SK-N-SH (cell line): ENCODE measurements around the gene ADAMTS6. TPM values are rescaled to one million over a fixed set of nuclear protein-coding genes. Genes with fewer than 3 reads are reported as not detected.

ENCODE experiments used
- CTCF ChIA-PET: fragments of 300-600, 350-600 bp; formaldehyde crosslinking; extraction: SDS; loops from one replicate; lab custom pipeline; 2021; lab: Yijun Ruan, JAX
- POLR2A ChIA-PET: fragments of 350-600 bp; sonication (Branson Sonifier 250); formaldehyde crosslinking; extraction: SDS; loops from one replicate; lab custom pipeline; 2020; ENCODE audit warnings: antibody characterized with exemption, inconsistent platforms; lab: Yijun Ruan, JAX
- DNase-seq: peaks from one replicate; pipeline ENCODE4 v3.0.0; 2012
- H2AFZ ChIP-seq: fragments of 200-600 bp; sonication (generic); 2 replicates; pipeline ENCODE4 v1.8.1; 2016; ENCODE audit warnings: antibody characterized with exemption, mild to moderate bottlenecking, low read depth
- H3F3A ChIP-seq: fragments of 200-600 bp; sonication (generic); replicated peaks from 2 replicates; pipeline ENCODE3; 2016; ENCODE audit warnings: antibody characterized with exemption, mild to moderate bottlenecking; ENCODE audit not compliant: insufficient read depth
- H3K27ac ChIP-seq, 2 experiments: fragments of 200-500 bp in 1 of 2; fragments of 200-600 bp in 1 of 2; sonication (Bioruptor generic) in 1 of 2; sonication (generic), shearing (Covaris generic) in 1 of 2; 2 replicates each; pipeline versions ENCODE4 v1.5.1 to v1.6.1; 2014 to 2016; ENCODE audit warnings: low read depth in 2 of 2, inconsistent platforms in 1 of 2, low read length in 1 of 2, mild to moderate bottlenecking in 1 of 2, mixed read lengths in 1 of 2
- H3K27me3 ChIP-seq: fragments of 200-600 bp; sonication (generic), shearing (Covaris generic); 2 replicates; pipeline ENCODE4 v1.6.1; 2016; ENCODE audit warnings: mixed run types; ENCODE audit not compliant: insufficient read depth
- H3K36me3 ChIP-seq, 2 experiments: fragments of 200-500 bp in 1 of 2; fragments of 200-600 bp in 1 of 2; sonication (Bioruptor generic) in 1 of 2; sonication (generic) in 1 of 2; replicated peaks in 1 of 2; 2 replicates each; pipeline versions ENCODE3 to v1.5.1; 2014 to 2016; ENCODE audit warnings: low read length in 1 of 2, mild to moderate bottlenecking in 1 of 2; ENCODE audit not compliant: insufficient read depth in 2 of 2, control insufficient read depth in 1 of 2
- H3K4me1 ChIP-seq, 2 experiments: fragments of 200-500 bp in 1 of 2; fragments of 200-600 bp in 1 of 2; sonication (Bioruptor generic) in 1 of 2; sonication (generic), shearing (Covaris generic) in 1 of 2; 2 replicates each; pipeline versions ENCODE4 v1.5.1 to v1.6.1; 2014 to 2016; ENCODE audit warnings: low read depth in 1 of 2, low read length in 1 of 2, mixed run types in 1 of 2; ENCODE audit not compliant: insufficient read depth in 2 of 2, control insufficient read depth in 1 of 2
- H3K4me2 ChIP-seq: fragments of 200-600 bp; sonication (generic), shearing (Covaris generic); 2 replicates; pipeline ENCODE4 v1.6.1; 2017; ENCODE audit warnings: mixed run types
- H3K4me3 ChIP-seq, 2 experiments: fragments of 200-500 bp in 1 of 2; fragments of 200-600 bp in 1 of 2; sonication (Bioruptor generic) in 1 of 2; sonication (generic), shearing (Covaris generic) in 1 of 2; 2 replicates each; pipeline versions ENCODE4 v1.5.1 to v1.8.1; 2014 to 2016; ENCODE audit warnings: low read depth in 2 of 2, inconsistent platforms in 1 of 2, low read length in 1 of 2, mild to moderate bottlenecking in 1 of 2, mixed read lengths in 1 of 2, moderate library complexity in 1 of 2
- H3K79me2 ChIP-seq: fragments of 200-600 bp; sonication (generic); 2 replicates; pipeline ENCODE4 v1.8.1; 2017; ENCODE audit warnings: mild to moderate bottlenecking; ENCODE audit not compliant: insufficient read depth
- H3K9ac ChIP-seq: fragments of 200-600 bp; sonication (generic); 2 replicates; pipeline ENCODE4 v1.6.1; 2017; ENCODE audit warnings: mixed run types
- H3K9me2 ChIP-seq: fragments of 200-600 bp; sonication (generic); 2 replicates; pipeline ENCODE4 v1.6.1; 2017; ENCODE audit warnings: mixed run types
- H3K9me3 ChIP-seq: fragments of 200-600 bp; sonication (generic); 2 replicates; pipeline ENCODE4 v1.6.1; 2017; ENCODE audit warnings: mixed run types, mild to moderate bottlenecking, moderate library complexity
- H4K20me1 ChIP-seq: fragments of 200-600 bp; sonication (generic); 2 replicates; pipeline ENCODE4 v1.6.1; 2017; ENCODE audit warnings: mild to moderate bottlenecking, mixed run types; ENCODE audit not compliant: insufficient read depth
- CHD2 ChIP-seq: fragments of 150-350 bp; IDR thresholded peaks from 2 replicates; pipeline ENCODE4 v1.6.1; 2018; ENCODE audit warnings: low read length; ENCODE audit not compliant: partially characterized antibody
- EP300 ChIP-seq, 2 experiments: IDR thresholded peaks; 2 replicates each; pipeline versions ENCODE4 v1.4.0 to v1.6.1; 2012; ENCODE audit warnings: borderline replicate concordance in 1 of 2, low read depth in 1 of 2, low read length in 1 of 2
- FOXM1 ChIP-seq: IDR thresholded peaks from 2 replicates; pipeline ENCODE4 v1.4.0; 2012; ENCODE audit warnings: low read depth, mild to moderate bottlenecking
- GABPA ChIP-seq: IDR thresholded peaks from 2 replicates; pipeline ENCODE4 v1.4.0; 2012; ENCODE audit warnings: low read depth, mild to moderate bottlenecking
- MEF2A ChIP-seq: IDR thresholded peaks from 2 replicates; pipeline ENCODE4 v1.4.0; 2012; ENCODE audit warnings: low read depth, borderline replicate concordance
- NFIC ChIP-seq: IDR thresholded peaks from 2 replicates; pipeline ENCODE4 v1.4.0; 2012; ENCODE audit warnings: borderline replicate concordance
- NRF1 ChIP-seq: IDR thresholded peaks from 2 replicates; pipeline ENCODE4 v1.6.1; 2012; ENCODE audit warnings: low read depth, mild to moderate bottlenecking, low read length
- RCOR1 ChIP-seq: fragments of 150-350 bp; IDR thresholded peaks from 2 replicates; pipeline ENCODE4 v1.6.1; 2017; ENCODE audit warnings: antibody characterized with exemption, low read length
- RFX5 ChIP-seq: IDR thresholded peaks from 2 replicates; pipeline ENCODE4 v1.6.1; 2012; ENCODE audit warnings: mild to moderate bottlenecking, improper control_type of control experiment, low read length
- RXRA ChIP-seq: IDR thresholded peaks from 2 replicates; pipeline ENCODE4 v1.4.0; 2012; ENCODE audit warnings: low read depth, mild to moderate bottlenecking, borderline replicate concordance
- TAF1 ChIP-seq: IDR thresholded peaks from 2 replicates; pipeline ENCODE4 v1.6.1; 2012; ENCODE audit warnings: low read depth, mild to moderate bottlenecking, low read length, moderate library complexity, borderline replicate concordance
- TEAD4 ChIP-seq: IDR thresholded peaks from 2 replicates; pipeline ENCODE4 v1.4.0; 2012; ENCODE audit warnings: mild to moderate bottlenecking, borderline replicate concordance; ENCODE audit not compliant: insufficient read depth
- WGBS: methylation state at CpG from one replicate; pipeline ENCODE4 v1.1.6; 2017; ENCODE audit warnings: low lambda C conversion rate; 5-methylcytosine and 5-hydroxymethylcytosine counted together
- polyA plus RNA-seq, 3 experiments: library from polyadenylated mRNA; depleted of rRNA; stranded (reverse); fragments of >200 nt; gene quantifications; 2 replicates each; pipeline ENCODE4 v1.2.3, GENCODE V29; 2012
- TF ChIP-seq, protein P1 (sequence below): IDR thresholded peaks from 2 replicates; pipeline ENCODE4 v1.4.0; 2012; ENCODE audit warnings: low read depth, borderline replicate concordance
- TF ChIP-seq, protein P2 (sequence below): IDR thresholded peaks from 2 replicates; pipeline ENCODE4 v1.4.0; 2012; ENCODE audit warnings: low read depth
- TF ChIP-seq, protein P3 (sequence below): fragments of 150-350 bp; IDR thresholded peaks from 2 replicates; pipeline ENCODE4 v1.6.1; 2017; ENCODE audit warnings: antibody characterized with exemption, low read length, low read depth, borderline replicate concordance

The ADAMTS6 gene
- polyA plus RNA-seq, 1 of the 3 experiments (the other 2 are of a cell fraction): 15.0 TPM

DNA sequence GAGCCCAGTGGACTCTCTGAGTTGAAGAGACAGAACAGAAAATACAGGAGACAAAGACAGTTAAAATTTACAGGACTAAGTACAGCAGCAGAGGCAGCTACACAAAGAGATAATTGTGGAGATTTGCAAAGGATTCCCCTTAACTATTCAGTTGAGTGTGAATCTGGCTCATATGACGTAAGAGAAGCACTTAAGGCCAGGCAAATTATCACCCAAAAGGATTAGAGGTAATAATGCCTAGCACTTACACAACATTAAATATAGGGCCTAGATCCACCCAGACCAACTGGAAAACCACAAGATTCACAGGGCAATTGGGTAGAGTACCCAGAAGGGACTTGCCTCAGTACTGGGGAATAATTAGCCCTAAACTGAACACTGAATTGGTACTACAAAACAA, 41.3 kb downstream of the ADAMTS6 start:
- 100% methylated on average over 1 of the region's 1 CpG for WGBS
- H3F3A ChIP-seq: peaks cover 16% of the 10 kb centered on the region
- TF ChIP-seq FOXM1 (no peak), MEF2A (no peak), NRF1 (no peak), RFX5 (no peak), NFIC (no peak), RXRA (no peak), GABPA (no peak)
- TF ChIP-seq, protein P1, sequence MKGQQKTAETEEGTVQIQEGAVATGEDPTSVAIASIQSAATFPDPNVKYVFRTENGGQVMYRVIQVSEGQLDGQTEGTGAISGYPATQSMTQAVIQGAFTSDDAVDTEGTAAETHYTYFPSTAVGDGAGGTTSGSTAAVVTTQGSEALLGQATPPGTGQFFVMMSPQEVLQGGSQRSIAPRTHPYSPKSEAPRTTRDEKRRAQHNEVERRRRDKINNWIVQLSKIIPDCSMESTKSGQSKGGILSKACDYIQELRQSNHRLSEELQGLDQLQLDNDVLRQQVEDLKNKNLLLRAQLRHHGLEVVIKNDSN: no peak
- TF ChIP-seq, protein P2, sequence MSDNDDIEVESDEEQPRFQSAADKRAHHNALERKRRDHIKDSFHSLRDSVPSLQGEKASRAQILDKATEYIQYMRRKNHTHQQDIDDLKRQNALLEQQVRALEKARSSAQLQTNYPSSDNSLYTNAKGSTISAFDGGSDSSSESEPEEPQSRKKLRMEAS: no peak
- TF ChIP-seq, protein P3, sequence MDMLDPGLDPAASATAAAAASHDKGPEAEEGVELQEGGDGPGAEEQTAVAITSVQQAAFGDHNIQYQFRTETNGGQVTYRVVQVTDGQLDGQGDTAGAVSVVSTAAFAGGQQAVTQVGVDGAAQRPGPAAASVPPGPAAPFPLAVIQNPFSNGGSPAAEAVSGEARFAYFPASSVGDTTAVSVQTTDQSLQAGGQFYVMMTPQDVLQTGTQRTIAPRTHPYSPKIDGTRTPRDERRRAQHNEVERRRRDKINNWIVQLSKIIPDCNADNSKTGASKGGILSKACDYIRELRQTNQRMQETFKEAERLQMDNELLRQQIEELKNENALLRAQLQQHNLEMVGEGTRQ: no peak
- no peaks in the 10 kb centered on the region for H3K4me1 ChIP-seq
- DNase-seq: no peak
- no peaks in the 10 kb centered on the region for H3K9me2 ChIP-seq
- no peaks in the 10 kb centered on the region for H3K27me3 ChIP-seq
- H3K4me2 ChIP-seq: no peak overlapping the region
- no peak overlapping the region for H3K4me3 ChIP-seq
- H3K9me3 ChIP-seq: no peaks in the 10 kb centered on the region
- POLR2A ChIA-PET: interaction anchor here (0.7 kb wide), 1 partner anchor 757 kb away, joined by 3 read pairs; no protein-coding TSS in a partner anchor
- CTCF ChIA-PET: no interaction called here
- H4K20me1 ChIP-seq: no peaks in the 10 kb centered on the region
- H3K36me3 ChIP-seq: peaks cover 0 to 77% of the 10 kb centered on the region in 2 experiments
- H3K9ac ChIP-seq: no peak overlapping the region
- no peak overlapping the region for H2AFZ ChIP-seq
- H3K79me2 ChIP-seq: peaks cover 49% of the 10 kb centered on the region
- no peak overlapping the region for H3K27ac ChIP-seq

DNA sequence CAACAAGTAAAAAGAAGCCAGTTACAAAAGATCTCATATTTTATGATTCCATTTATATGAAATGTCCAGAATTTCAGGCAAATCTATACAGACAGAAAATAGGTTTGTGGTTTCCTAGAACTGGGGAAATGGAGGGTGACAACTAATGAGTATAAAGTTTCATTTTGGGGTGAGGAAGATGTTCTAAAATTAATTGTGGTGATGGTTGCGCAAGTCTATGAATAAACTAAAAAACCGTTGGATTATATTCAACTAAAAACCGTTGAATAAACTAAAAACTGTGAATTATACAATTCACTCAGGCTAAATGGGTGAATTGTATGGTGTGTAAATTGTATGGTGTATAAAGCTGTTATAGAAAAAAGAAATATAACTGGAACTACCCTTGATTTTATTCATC, 47.6 kb downstream of the ADAMTS6 start:
- H3K4me2 ChIP-seq: no peak overlapping the region
- no peaks in the 10 kb centered on the region for H3K27me3 ChIP-seq
- no peak overlapping the region for H3K9ac ChIP-seq
- H3K9me2 ChIP-seq: no peaks in the 10 kb centered on the region
- 93% methylated on average over 3 of the region's 3 CpGs for WGBS
- ChIA-PET POLR2A (no interaction called here), CTCF (no interaction called here)
- TF ChIP-seq TEAD4: no peak
- no peak for TF ChIP-seq CHD2
- TF ChIP-seq TAF1: no peak
- no peak for TF ChIP-seq NFIC
- TF ChIP-seq RCOR1: no peak
- TF ChIP-seq EP300 (IDR thresholded peaks at IDR 0.05; ENCODE audit: borderline replicate concordance in 1 of 2, low read depth in 1 of 2, low read length in 1 of 2): no peak
- TF ChIP-seq, protein P1: no peak
- no peak overlapping the region for H2AFZ ChIP-seq
- peaks cover 13% of the 10 kb centered on the region for H3F3A ChIP-seq
- H3K36me3 ChIP-seq: peaks cover 0 to 77% of the 10 kb centered on the region in 2 experiments
- H3K79me2 ChIP-seq: peaks cover 29% of the 10 kb centered on the region
- no peak overlapping the region for H3K27ac ChIP-seq
- H3K4me1 ChIP-seq: no peaks in the 10 kb centered on the region
- H3K4me3 ChIP-seq: no peak overlapping the region
- no peaks in the 10 kb centered on the region for H3K9me3 ChIP-seq
- H4K20me1 ChIP-seq: no peaks in the 10 kb centered on the region
- no peak for DNase-seq
